ENCODE results near the gene PRDM16. TPM values are rescaled to one million over a fixed set of nuclear protein-coding genes. Genes with fewer than 3 reads are reported as not detected.

PRDM16 gene
- total RNA-seq, 1 experiment from 2014 or later = 1.6 TPM

DNA sequence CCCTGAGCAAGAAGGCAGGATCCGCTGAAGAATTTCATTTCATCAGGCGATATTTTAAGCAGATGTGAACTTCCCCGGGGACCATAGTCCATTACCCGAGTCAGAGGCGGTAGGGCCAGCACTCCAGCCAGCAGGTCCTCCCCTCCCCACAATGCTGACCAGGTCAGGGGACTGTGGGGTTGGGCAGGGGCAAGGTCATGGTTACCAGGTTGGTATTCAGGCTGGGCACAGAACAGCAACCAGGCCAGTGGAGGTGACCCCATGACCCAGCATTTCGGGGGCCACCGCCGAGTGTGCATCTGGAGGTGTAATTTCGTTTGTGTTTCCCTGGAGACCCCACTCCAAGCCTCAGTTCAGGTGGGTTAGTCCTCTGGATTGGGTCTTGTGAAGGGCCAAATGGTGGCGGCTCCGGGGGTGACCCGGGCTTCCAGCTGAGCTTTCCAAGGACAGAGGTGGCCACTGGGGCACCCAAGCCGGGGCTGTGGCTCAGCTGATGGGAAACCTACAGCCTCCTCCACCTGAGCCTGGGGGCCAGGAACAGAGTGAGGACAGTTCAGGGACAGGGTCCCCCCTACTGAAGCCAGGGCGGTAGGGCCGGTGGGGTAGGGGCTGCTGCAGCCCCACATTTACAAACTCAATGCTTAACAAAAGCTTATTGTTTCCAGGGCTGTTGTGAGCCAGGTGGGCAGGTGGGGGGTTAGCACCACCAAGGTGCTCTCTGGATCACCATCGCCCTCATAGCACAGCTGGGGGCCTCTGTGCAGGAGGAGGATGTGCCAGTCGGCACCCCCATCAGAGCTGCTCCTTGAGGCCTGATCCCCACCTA lies 2.8 kb downstream of the PRDM16 start:
- ATAC-seq = no peak
- CTCF ChIA-PET = interaction anchor here (0.6 to 1.9 kb wide), 6 partner anchors 34 to 419 kb away, joined by 3 to 9 read pairs (median 3); no protein-coding TSS in a partner anchor
- TF ChIP-seq ZNF423 (CRISPR knock-in tag; IDR thresholded peaks at IDR 0.05) = no peak
- no peak for TF ChIP-seq NR3C1 (CRISPR knock-in tag; conservative IDR thresholded peaks at IDR 0.05; ENCODE audit: low read depth)
- TF ChIP-seq, protein P1, sequence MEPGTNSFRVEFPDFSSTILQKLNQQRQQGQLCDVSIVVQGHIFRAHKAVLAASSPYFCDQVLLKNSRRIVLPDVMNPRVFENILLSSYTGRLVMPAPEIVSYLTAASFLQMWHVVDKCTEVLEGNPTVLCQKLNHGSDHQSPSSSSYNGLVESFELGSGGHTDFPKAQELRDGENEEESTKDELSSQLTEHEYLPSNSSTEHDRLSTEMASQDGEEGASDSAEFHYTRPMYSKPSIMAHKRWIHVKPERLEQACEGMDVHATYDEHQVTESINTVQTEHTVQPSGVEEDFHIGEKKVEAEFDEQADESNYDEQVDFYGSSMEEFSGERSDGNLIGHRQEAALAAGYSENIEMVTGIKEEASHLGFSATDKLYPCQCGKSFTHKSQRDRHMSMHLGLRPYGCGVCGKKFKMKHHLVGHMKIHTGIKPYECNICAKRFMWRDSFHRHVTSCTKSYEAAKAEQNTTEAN (CRISPR knock-in tag; IDR thresholded peaks at IDR 0.05) = no peak
- TF ChIP-seq, protein P2, sequence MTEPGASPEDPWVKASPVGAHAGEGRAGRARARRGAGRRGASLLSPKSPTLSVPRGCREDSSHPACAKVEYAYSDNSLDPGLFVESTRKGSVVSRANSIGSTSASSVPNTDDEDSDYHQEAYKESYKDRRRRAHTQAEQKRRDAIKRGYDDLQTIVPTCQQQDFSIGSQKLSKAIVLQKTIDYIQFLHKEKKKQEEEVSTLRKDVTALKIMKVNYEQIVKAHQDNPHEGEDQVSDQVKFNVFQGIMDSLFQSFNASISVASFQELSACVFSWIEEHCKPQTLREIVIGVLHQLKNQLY (CRISPR knock-in tag; IDR thresholded peaks at IDR 0.05) = no peak
- TF ChIP-seq RORB (CRISPR knock-in tag; IDR thresholded peaks at IDR 0.05) = no peak
- no peak for TF ChIP-seq SOX15 (CRISPR knock-in tag; IDR thresholded peaks at IDR 0.05)
- no peak for TF ChIP-seq TCF7 (CRISPR knock-in tag; IDR thresholded peaks at IDR 0.05; ENCODE audit: low read depth)
- no peak for TF ChIP-seq NFYB (CRISPR knock-in tag; conservative IDR thresholded peaks at IDR 0.05; ENCODE audit: low read depth)
- no peak for TF ChIP-seq KAT7 (CRISPR knock-in tag; IDR thresholded peaks at IDR 0.05; ENCODE audit: borderline replicate concordance)
- TF ChIP-seq, protein P3, sequence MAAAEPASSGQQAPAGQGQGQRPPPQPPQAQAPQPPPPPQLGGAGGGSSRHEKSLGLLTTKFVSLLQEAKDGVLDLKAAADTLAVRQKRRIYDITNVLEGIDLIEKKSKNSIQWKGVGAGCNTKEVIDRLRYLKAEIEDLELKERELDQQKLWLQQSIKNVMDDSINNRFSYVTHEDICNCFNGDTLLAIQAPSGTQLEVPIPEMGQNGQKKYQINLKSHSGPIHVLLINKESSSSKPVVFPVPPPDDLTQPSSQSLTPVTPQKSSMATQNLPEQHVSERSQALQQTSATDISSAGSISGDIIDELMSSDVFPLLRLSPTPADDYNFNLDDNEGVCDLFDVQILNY (CRISPR knock-in tag; IDR thresholded peaks at IDR 0.05) = no peak
- TF ChIP-seq CBFB (CRISPR knock-in tag; IDR thresholded peaks at IDR 0.05; ENCODE audit: low read depth) = no peak
- TF ChIP-seq GABPB1 (CRISPR knock-in tag; IDR thresholded peaks at IDR 0.05) = no peak
- no peak for TF ChIP-seq ZNF416 (CRISPR knock-in tag; IDR thresholded peaks at IDR 0.05)
- TF ChIP-seq USF2 (CRISPR knock-in tag; IDR thresholded peaks at IDR 0.05) = no peak
- no peak for TF ChIP-seq ZNF317 (CRISPR knock-in tag; IDR thresholded peaks at IDR 0.05; ENCODE audit: borderline replicate concordance, low read depth)
- no peak for TF ChIP-seq MYBL2 (CRISPR knock-in tag; IDR thresholded peaks at IDR 0.05)

GRCh38 chr1:3072391-3073185 lies 3.6 kb downstream of the PRDM16 start:
- Mint-ChIP-seq H3K4me1 (peaks cover 14% of the 10 kb centered on the region), H3K36me3 (no peaks in the 10 kb centered on the region), H3K4me3 (no peak overlapping the region), H3K9me3 (no peaks in the 10 kb centered on the region), H3K27ac (no peak overlapping the region), H3K27me3 (ENCODE audit: low read depth) (peaks cover 77% of the 10 kb centered on the region)
- DNase-seq (ENCODE audit: low spot score) (peak; percentile 46), ATAC-seq (no peak)
- POLR2A ChIA-PET = interaction anchor here (0.6 kb wide), 1 partner anchor 325 kb away, joined by 3 read pairs; no protein-coding TSS in a partner anchor
- CTCF ChIA-PET = interaction anchor here (0.6 to 1.2 kb wide), 3 partner anchors 10 to 419 kb away, joined by 3 to 4 read pairs (median 3); no protein-coding TSS in a partner anchor
- TF ChIP-seq, protein P4, sequence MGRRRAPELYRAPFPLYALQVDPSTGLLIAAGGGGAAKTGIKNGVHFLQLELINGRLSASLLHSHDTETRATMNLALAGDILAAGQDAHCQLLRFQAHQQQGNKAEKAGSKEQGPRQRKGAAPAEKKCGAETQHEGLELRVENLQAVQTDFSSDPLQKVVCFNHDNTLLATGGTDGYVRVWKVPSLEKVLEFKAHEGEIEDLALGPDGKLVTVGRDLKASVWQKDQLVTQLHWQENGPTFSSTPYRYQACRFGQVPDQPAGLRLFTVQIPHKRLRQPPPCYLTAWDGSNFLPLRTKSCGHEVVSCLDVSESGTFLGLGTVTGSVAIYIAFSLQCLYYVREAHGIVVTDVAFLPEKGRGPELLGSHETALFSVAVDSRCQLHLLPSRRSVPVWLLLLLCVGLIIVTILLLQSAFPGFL (CRISPR knock-in tag; IDR thresholded peaks at IDR 0.05; ENCODE audit: borderline replicate concordance) = no peak
- TF ChIP-seq, protein P5, sequence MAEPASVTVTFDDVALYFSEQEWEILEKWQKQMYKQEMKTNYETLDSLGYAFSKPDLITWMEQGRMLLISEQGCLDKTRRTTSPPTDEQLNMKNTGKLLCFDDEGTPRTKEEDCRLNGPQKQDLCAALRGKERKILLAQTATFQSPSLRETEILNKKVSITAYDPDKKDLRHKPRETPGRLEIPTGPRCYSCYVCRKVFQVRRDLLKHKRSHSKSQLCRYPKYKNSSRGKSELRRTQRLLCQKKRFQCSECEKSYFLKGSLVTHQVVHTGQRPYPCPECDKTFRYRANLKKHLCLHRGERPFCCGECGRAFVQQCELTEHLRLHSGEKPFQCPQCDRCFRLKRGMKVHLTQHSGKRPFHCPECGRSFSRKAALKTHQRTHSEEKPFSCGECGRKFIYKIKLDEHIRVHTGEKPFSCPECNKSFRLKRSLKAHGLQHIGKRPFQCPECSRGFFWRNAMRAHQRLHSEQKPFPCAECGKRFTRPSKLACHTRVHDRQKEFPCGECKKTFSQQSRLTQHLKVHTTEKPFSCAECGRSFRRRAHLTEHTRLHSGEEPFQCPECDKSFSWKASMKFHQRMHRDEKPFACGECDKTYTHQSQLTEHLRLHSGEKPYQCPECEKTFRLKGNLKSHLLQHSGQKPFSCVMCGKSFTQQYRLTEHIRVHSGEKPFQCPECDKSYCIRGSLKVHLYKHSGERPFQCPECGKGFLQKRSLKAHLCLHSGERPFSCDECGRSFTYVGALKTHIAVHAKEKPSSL (CRISPR knock-in tag; conservative IDR thresholded peaks at IDR 0.05) = no peak
- TF ChIP-seq, protein P1 (CRISPR knock-in tag; IDR thresholded peaks at IDR 0.05) = no peak
- TF ChIP-seq CTCF (IDR thresholded peaks at IDR 0.05) = no peak

More for the DNA sequence above, 2.8 kb downstream of the PRDM16 start:
- peaks cover 14% of the 10 kb centered on the region for H3K4me1 Mint-ChIP-seq
- H3K27me3 Mint-ChIP-seq (ENCODE audit: low read depth) = peaks cover 83% of the 10 kb centered on the region
- H3K36me3 Mint-ChIP-seq = no peaks in the 10 kb centered on the region
- H3K9me3 Mint-ChIP-seq = no peaks in the 10 kb centered on the region
- H3K4me3 Mint-ChIP-seq = no peak overlapping the region; the same call in 1 of the 2 replicates
- no peak for DNase-seq (ENCODE audit: low spot score)
- POLR2A ChIA-PET = interaction anchor here (0.6 kb wide), 1 partner anchor 326 kb away, joined by 3 read pairs; no protein-coding TSS in a partner anchor
- no peak overlapping the region for H3K27ac Mint-ChIP-seq
